Activated CD8-positive, alpha-beta memory T cell treated with anti-CD3 and anti-CD28 coated beads, Interleukin-2, amount 50 U/mL, for 48 hours (primary cell): ENCODE results near the gene AKAP10.
"Not testable (repeated sequence)": the region's sequence is repeated elsewhere in the genome, so short reads cannot be mapped to it uniquely, and the experiment has no call there.

Source experiments
- DNase-seq: peaks from one replicate; pipeline ENCODE4 v3.0.0-alpha.2; 2020

Gene AKAP10

GRCh38 chr17:19979917-19980770 lies 2.5 kb upstream of the AKAP10 start:
- DNase-seq = peak; percentile 49

- peak; percentile 48 for DNase-seq
Observed at GRCh38 chr17:19978805-19979211, 1.2 kb upstream of the AKAP10 start.

- DNase-seq = peak; percentile 63
Observed at GRCh38 chr17:19978209-19978802, 678 bp upstream of the AKAP10 start.

- DNase-seq = peak; percentile 35
Observed at GRCh38 chr17:19975601-19976000, 2.0 kb downstream of the AKAP10 start.

GRCh38 chr17:19973156-19973555 lies 4.5 kb downstream of the AKAP10 start:
- no peak for DNase-seq

GRCh38 chr17:19962954-19963353 lies 14.7 kb downstream of the AKAP10 start:
- peak; percentile 10 for DNase-seq

GRCh38 chr17:19958023-19958422 lies 19.6 kb downstream of the AKAP10 start:
- no peak for DNase-seq

GRCh38 chr17:19955099-19955498 lies 22.5 kb downstream of the AKAP10 start:
- no peak for DNase-seq

- not testable (repeated sequence) for DNase-seq
Observed at GRCh38 chr17:19951411-19951810, 26.2 kb downstream of the AKAP10 start.

GRCh38 chr17:19950624-19951195 lies 26.9 kb downstream of the AKAP10 start:
- not testable (repeated sequence) for DNase-seq

- no peak for DNase-seq
Observed at GRCh38 chr17:19948116-19948943, 29.3 kb downstream of the AKAP10 start.

GRCh38 chr17:19946921-19947320 lies 30.7 kb downstream of the AKAP10 start:
- DNase-seq = no peak

- DNase-seq = no peak
Observed at GRCh38 chr17:19945009-19945626, 32.5 kb downstream of the AKAP10 start.

GRCh38 chr17:19943599-19943998 lies 34.0 kb downstream of the AKAP10 start:
- DNase-seq = no peak

GRCh38 chr17:19943026-19943425 lies 34.6 kb downstream of the AKAP10 start:
- no peak for DNase-seq

GRCh38 chr17:19940722-19941464 lies 36.7 kb downstream of the AKAP10 start:
- DNase-seq = no peak

GRCh38 chr17:19939993-19940721 lies 37.5 kb downstream of the AKAP10 start:
- DNase-seq = no peak

GRCh38 chr17:19938736-19939135 lies 38.9 kb downstream of the AKAP10 start:
- DNase-seq = no peak

- no peak for DNase-seq
Observed at GRCh38 chr17:19937522-19937921, 40.1 kb downstream of the AKAP10 start.

- DNase-seq = no peak
Observed at GRCh38 chr17:19935169-19935568, 42.5 kb downstream of the AKAP10 start.

- no peak for DNase-seq
Observed at GRCh38 chr17:19933628-19934027, 44.0 kb downstream of the AKAP10 start.
